ENCODE data around the gene CNTNAP2.

DNA sequence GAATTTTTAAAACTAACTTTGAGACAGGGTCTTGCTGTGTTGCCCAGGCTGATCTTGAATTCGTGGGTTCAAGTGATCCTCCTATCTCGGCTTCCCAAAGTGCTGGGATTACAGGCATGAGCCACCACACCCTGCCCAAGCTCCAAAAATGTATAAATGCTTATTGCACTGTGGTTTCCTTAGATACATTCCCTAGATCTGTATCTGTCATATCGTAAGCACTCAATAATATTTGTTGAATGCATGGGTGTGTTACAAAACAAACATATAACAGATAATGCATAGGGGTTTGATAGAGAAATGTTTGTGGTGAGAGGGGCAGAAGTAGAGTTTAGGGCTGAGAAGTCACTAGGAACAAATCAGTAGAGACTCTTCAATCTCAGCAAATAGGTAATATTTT lies 1518.7 kb downstream of the CNTNAP2 start:
- TF ChIP-seq TAF1 (IDR thresholded peaks at IDR 0.05; ENCODE audit: low read depth, low read length) (no peak), POLR2A (IDR thresholded peaks at IDR 0.05; ENCODE audit: low read depth, low read length) (no peak), POLR2AphosphoS5 (IDR thresholded peaks at IDR 0.05; ENCODE audit: low read depth, low read length) (no peak), SPI1 (IDR thresholded peaks at IDR 0.05; ENCODE audit: low read depth, low read length) (no peak), PAX5 (IDR thresholded peaks at IDR 0.05; ENCODE audit: insufficient read depth, low read length, severe bottlenecking) (no peak), POU2F2 (IDR thresholded peaks at IDR 0.05; ENCODE audit: low read depth, low read length) (no peak)
